HG02870 (cell line): Measurements from ENCODE around the gene LMAN2.

Experiments used
- ATAC-seq: cut with Tn5 transposase; IDR thresholded peaks from one replicate; pipeline ENCODE4 v1.9.1; 2021; ENCODE audit warnings: mild to moderate bottlenecking, moderate library complexity; ENCODE audit not compliant: unreplicated experiment

LMAN2 gene

GRCh38 chr5:177351392-177352329, at the start of gene LMAN2:
TSS of gene LMAN2 (minus strand) at chr5:177351668. CDS start at chr5:177351647, 21 bp downstream.
- ATAC-seq, result peak; percentile 92

GRCh38 chr5:177399997-177400868, 48.8 kb upstream of the LMAN2 start, which contains the start of gene PFN3:
TSS of gene PFN3 (minus strand) at chr5:177400661. CDS start at chr5:177400576, 85 bp downstream.
- ATAC-seq, result no peak

DNA sequence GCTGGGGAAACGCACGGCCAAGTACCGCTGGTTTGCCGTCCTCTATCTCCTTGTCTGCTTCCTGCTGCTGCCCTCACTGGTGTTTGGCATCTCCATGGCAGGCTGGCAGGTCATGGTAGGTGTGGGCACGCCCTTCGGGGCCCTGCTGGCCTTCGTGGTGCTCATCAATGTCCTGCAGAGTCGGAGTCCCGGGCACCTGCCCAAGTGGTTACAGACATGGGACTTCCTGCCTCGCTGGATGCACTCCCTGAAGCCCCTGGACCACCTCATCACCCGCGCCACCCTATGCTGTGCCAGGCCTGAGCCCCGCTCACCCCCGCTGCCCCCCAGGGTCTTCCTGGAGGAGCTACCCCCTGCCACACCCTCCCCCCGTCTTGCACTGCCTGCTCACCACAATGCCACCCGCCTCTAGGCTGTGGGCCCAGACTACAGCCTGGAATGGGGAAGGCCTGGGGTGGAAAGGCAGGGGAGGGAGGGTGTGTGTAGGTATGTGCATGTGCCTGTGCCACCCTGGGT, 46.5 kb upstream of the LMAN2 start:
- ATAC-seq, result no peak

DNA sequence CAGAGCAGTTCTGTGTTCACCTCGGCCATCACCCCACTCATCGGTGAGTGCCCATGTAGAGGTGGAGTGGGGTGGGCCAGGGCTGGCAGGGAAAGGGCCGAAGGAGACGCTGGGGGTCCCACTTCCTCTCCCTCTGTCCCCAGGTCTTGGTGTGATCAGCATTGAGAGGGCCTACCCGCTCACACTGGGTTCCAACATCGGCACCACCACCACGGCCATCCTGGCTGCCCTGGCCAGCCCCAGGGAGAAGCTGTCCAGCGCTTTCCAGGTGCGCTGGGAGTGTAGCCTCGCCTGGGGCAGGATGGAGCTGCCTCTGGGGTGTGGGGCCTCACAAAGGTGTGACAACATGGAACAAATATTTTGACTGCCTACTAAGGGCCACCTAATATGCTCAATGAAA, 45.3 kb upstream of the LMAN2 start:
- ATAC-seq, result no peak

DNA sequence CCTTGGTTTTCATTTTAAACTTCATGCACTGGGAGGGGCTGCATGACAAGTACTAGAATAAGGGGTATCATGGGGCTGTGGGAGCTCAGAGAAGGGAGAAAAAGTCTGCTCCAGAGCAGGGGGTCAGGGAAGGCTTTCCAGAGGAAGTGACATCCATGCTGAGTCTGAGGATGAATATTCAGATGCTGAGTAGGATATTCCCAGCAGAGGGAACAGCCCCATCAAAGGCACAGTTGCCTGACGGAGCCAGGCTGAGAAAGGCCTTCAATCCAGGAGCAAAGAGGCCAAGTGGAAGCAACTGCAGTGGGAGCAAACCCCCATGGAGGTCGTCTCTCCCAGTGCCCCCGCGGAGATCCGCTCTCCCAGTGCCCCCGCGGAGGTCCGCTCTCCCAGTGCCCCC, 44.6 kb upstream of the LMAN2 start:
- ATAC-seq, result no peak

- no peak for ATAC-seq
These were observed 42.5 kb upstream of the LMAN2 start for GRCh38 chr5:177393990-177394389.

GRCh38 chr5:177393206-177393765, 41.8 kb upstream of the LMAN2 start:
- ATAC-seq, result no peak

DNA sequence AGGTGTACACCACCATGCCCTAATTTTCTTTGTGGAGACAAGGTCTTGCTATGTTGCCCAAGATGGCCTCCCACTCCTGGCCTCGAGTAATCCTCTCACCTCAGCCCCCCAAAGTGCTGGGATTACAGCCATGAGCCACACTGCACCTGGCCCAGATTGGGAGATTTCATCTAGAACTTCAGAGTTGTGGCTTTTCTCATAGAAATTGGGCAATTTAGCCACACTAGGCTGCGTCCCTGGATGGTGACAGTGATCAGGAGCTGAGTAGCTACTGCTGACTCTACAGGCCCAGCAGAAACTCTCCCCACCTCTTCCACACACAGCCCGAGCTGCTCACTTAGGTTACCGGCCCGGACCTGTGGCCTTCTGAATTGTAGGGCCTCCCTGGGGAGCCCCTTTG, 41.3 kb upstream of the LMAN2 start:
- ATAC-seq, result no peak

- peak; percentile 47 for ATAC-seq
These were observed 39.2 kb upstream of the LMAN2 start for GRCh38 chr5:177390363-177391300.

DNA sequence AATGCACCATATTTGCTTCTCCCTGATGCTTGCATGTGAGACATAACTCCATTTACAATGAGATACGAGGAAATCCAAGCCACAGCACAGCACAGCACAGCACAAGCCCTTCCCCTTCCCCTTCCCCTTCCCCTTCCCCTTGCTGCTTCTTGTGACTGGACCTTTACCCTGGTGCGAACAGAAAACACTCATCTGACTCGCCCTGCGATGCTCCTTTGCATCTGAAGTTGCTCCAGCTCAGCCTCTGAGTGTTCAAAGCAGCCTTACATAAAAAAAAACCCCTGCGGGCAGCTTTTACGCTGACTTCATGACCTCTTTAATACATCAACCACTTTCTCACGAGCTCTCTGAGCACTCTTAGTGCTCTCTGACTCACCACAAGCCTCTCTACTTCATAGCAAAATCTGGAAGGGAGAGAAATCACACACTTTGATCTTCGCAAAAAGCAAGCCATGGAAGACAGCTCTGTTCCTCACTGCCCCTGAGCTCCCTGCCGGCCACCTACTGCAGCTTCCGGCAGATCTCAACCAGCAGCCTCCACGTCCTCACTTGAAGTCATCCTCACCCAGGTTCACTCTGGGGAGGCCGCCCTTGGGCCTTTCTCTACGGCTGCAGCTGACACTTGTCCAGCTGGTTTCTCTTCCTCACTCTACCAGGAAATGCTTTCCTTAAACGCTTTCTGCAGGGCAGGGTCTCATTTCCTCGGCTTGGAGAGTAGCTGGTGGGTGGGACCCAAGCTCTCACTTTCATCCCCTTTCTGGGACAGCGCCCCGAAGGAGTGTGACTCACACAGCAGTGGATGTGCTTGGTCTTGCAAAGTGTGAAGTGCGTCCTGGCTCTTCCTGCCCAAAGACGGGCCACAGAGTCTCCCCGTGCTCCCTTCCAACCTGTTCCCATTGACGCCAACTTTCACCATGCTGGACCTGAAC, 38.0 kb upstream of the LMAN2 start:
- ATAC-seq, result peak; percentile 44

- no peak for ATAC-seq
These were observed 37.1 kb upstream of the LMAN2 start for GRCh38 chr5:177388521-177389052.

- no peak for ATAC-seq
These were observed 35.9 kb upstream of the LMAN2 start for GRCh38 chr5:177387405-177387804.

GRCh38 chr5:177386542-177386941, 35.1 kb upstream of the LMAN2 start:
- no peak for ATAC-seq

DNA sequence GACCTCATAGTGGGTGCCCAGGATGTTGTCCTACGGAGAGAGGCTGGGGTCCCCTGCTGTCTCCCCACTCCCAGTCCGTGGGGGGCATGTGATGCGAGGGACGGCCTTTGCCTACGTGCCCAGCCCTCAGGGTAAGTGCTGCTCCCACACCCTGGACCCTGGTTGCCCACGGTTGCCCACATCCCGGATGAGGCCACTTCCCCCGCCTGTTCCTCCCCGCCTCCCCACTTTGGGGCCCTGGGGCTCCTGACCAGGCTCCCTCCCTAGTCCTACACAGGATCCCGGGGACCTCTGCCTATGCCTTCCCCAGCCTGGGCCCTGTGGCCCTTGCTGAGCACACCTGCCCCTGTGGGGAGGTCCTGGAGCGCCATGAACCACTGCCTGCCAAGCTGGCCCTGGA, 34.3 kb upstream of the LMAN2 start:
- no peak for ATAC-seq

GRCh38 chr5:177384134-177384533, 32.7 kb upstream of the LMAN2 start, which contains the start of gene SLC34A1:
TSS of gene SLC34A1 (plus strand) at chr5:177384434. CDS start at chr5:177385742, 1,308 bp downstream.
- ATAC-seq, result no peak

DNA sequence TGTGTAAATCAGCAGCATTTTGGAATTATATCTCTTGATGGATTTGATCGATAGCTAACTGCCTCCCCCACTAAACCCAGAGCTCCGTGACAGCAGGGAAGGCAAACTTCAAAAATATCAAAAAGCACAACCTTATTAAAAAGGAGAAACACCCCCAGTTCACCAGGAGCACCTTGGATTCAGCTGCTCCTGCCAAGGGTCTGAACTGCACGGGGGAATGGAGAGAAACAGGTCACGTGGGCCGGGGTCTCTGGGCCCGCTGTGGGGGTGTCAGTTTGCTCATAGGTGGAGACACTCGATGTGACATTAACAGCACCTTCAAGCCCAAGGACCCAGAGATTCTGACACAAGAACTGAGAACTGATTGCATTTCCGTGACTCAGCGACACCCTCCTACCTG, 31.7 kb upstream of the LMAN2 start:
- no peak for ATAC-seq

GRCh38 chr5:177382423-177383029, 31.1 kb upstream of the LMAN2 start:
- no peak for ATAC-seq

DNA sequence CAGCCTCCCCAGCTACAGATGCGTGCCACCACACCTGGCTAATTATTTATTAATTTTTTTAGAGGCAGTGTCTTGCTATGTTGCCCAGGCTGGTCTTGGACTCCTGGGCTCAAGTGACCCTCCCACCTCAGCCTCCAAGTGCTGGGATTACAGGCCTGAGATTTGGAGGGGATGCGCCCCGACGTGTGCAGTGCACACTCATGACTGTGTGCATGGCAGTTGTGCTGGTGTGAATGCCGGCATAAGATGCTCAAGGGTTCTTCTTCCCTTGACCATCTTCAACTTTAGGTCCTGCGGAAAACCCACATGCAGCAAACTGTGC, 29.3 kb upstream of the LMAN2 start:
- no peak for ATAC-seq
